Measurements from ENCODE around the gene IARS1. TPM values are rescaled to one million over a fixed set of nuclear protein-coding genes. Genes with fewer than 3 reads are reported as not detected.

IARS1 gene
- polyA plus RNA-seq, 1 donor from 2014 or later = 64.4 TPM

- no peak overlapping the region for H3K4me2 ChIP-seq (ENCODE audit: low read length)
- no peak overlapping the region for H3K27ac ChIP-seq (ENCODE audit: low read length)
- TF ChIP-seq MXI1 (conservative IDR thresholded peaks at IDR 0.05; ENCODE audit: poor library complexity, severe bottlenecking) (no peak), RAD21 (conservative IDR thresholded peaks at IDR 0.05) (no peak), TAF1 (IDR thresholded peaks at IDR 0.05; ENCODE audit: low read depth) (no peak), EZH2 (IDR thresholded peaks at IDR 0.05; ENCODE audit: borderline replicate concordance, insufficient read depth, low read length, poor library complexity, severe bottlenecking) (no peak), REST (IDR thresholded peaks at IDR 0.05; ENCODE audit: borderline replicate concordance) (no peak), POLR2AphosphoS5 (IDR thresholded peaks at IDR 0.05) (no peak), SMC3 (conservative IDR thresholded peaks at IDR 0.05; ENCODE audit: poor library complexity) (no peak), EP300 (conservative IDR thresholded peaks at IDR 0.05; ENCODE audit: poor library complexity, severe bottlenecking) (no peak), CTCF (IDR thresholded peaks at IDR 0.05; ENCODE audit: poor library complexity, severe bottlenecking) (no peak)
- H3K27me3 ChIP-seq (ENCODE audit: insufficient read depth, low read depth, low read length) = no peaks in the 10 kb centered on the region
- H2AFZ ChIP-seq (ENCODE audit: low read depth, low read length) = no peak overlapping the region
- no peaks in the 10 kb centered on the region for H3K9me3 ChIP-seq (ENCODE audit: low read length)
- peaks cover 7% of the 10 kb centered on the region for H3K36me3 ChIP-seq (ENCODE audit: insufficient read depth, low read length)
- H3K79me2 ChIP-seq (replicated peaks; ENCODE audit: insufficient read depth, low read length) = no peaks in the 10 kb centered on the region
- no peaks in the 10 kb centered on the region for H4K20me1 ChIP-seq (ENCODE audit: insufficient read depth)
- no peak overlapping the region for H3K9ac ChIP-seq (ENCODE audit: low read length)
- H3F3A ChIP-seq (ENCODE audit: insufficient read depth, low read length, poor library complexity, severe bottlenecking) = no peaks in the 10 kb centered on the region
- H3K4me3 ChIP-seq (ENCODE audit: low read length) = no peak overlapping the region
- H3K9me2 ChIP-seq (ENCODE audit: insufficient read depth, low read length) = no peaks in the 10 kb centered on the region
Observed at GRCh38 chr9:92278110-92278509, 15.4 kb downstream of the IARS1 start.

GRCh38 chr9:92276331-92277032, 17.0 kb downstream of the IARS1 start:
- H3K9me3 ChIP-seq (ENCODE audit: low read length) = no peaks in the 10 kb centered on the region
- no peak overlapping the region for H3K4me3 ChIP-seq (ENCODE audit: low read length)
- TF ChIP-seq SMC3 (conservative IDR thresholded peaks at IDR 0.05; ENCODE audit: poor library complexity) = no peak
- TF ChIP-seq MXI1 (conservative IDR thresholded peaks at IDR 0.05; ENCODE audit: poor library complexity, severe bottlenecking) = no peak
- no peak for TF ChIP-seq RAD21 (conservative IDR thresholded peaks at IDR 0.05)
- no peaks in the 10 kb centered on the region for H3K27me3 ChIP-seq (ENCODE audit: insufficient read depth, low read depth, low read length)
- no peaks in the 10 kb centered on the region for H3K79me2 ChIP-seq (replicated peaks; ENCODE audit: insufficient read depth, low read length)
- no peak overlapping the region for H3K4me2 ChIP-seq (ENCODE audit: low read length)
- no peaks in the 10 kb centered on the region for H4K20me1 ChIP-seq (ENCODE audit: insufficient read depth)
- H3F3A ChIP-seq (ENCODE audit: insufficient read depth, low read length, poor library complexity, severe bottlenecking) = no peaks in the 10 kb centered on the region
- H2AFZ ChIP-seq (ENCODE audit: low read depth, low read length) = no peak overlapping the region
- H3K36me3 ChIP-seq (ENCODE audit: insufficient read depth, low read length) = peaks cover 7% of the 10 kb centered on the region
- no peaks in the 10 kb centered on the region for H3K9me2 ChIP-seq (ENCODE audit: insufficient read depth, low read length)
- no peak overlapping the region for H3K27ac ChIP-seq (ENCODE audit: low read length)
- H3K9ac ChIP-seq (ENCODE audit: low read length) = no peak overlapping the region
